Left colon (tissue), 2 donors: ENCODE measurements around the gene KCTD11. TPM values are rescaled to one million over a fixed set of nuclear protein-coding genes. Genes with fewer than 3 reads are reported as not detected.
A peak's percentile ranks its signal among the peaks of the same experiment; 100 is the strongest.

Experiments
- ATAC-seq: fragments of 200-7000 bp; cut with Tn5 transposase; one replicate; pipeline ENCODE4 v1.9.1; 2020; ENCODE audit warnings: mild to moderate bottlenecking, moderate library complexity
- DNase-seq, 2 donors: peaks; one replicate each; pipeline ENCODE4 v3.0.0-alpha.2; 2020
- intact Hi-C, 2 donors: fragments of 100-400 bp; cut with DNase I in 1 of 2; cut with micrococcal nuclease in 1 of 2; formaldehyde crosslinking; loops; one replicate each; pipeline versions ENCODE4 v1.11.2 to v1.14.0; 2022; cut with DNase I, micrococcal nuclease
- total RNA-seq, 2 donors: library from RNA; stranded (reverse); fragmentation: NEBNext Ultra II Directional; extraction: Animal tissue kit (Norgen Biotek cat#: 25700); gene quantifications; one replicate each; pipeline ENCODE4 v1.2.1, GENCODE V29; 2021
- donor health status: DM: no; HTN: no; CAD: no.
- donor health status: DM: yes; HTN: yes; CAD: no.

KCTD11 gene
- total RNA-seq, 2 donors from 2014 or later = 9.4 to 10.1 TPM

GRCh38 chr17:7391307-7391706 is 39.3 kb downstream of the KCTD11 start:
- ATAC-seq = no peak
- intact Hi-C loops = no loop called here
- no peak for DNase-seq

- DNase-seq (no peak), ATAC-seq (no peak)
- intact Hi-C loops = no loop called here
Measured at GRCh38 chr17:7392696-7393612, 41.0 kb downstream of the KCTD11 start.

DNA sequence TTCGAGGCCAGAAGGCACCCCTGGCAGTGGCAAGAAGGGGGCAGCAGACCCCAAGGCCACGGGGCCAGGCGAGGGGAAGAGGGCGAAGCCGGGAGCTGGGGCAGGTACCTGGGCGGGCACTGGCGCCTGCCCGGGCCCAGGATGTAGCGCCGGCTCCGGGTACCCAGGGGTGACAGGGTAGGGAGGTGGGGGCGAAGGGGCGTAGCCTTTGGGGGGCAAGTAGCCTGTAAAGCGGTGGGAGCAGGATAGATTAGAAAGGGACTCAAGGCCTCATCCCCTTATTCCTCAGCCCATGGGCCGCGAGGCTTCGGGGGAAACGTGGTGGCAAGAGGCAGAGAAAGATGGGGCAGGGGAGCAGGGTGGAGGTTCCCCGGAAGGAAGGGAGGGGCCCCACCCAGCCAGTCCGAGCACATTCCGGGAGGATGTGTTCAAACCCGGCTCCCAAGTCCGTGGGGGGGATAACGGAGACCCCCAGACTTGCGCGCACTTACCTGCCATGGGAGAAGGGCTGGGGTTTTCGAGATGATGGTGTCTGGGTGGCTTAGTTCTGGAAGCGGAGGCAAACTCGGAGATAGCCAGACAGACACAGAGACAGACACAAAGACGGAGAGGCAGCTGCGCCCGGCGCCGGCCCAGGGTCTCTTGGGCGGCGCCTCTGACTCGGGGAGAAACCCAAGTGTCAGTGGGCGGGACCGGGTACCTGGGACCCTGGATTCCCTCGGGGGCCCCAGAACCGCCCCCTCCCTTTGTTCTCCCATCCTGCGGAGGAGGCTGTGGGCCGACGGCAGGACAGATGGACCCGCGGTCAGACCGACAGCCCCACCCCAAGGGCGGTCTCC is 41.9 kb downstream of the KCTD11 start:
- DNase-seq (peak in 1 of 2 donors; percentile 67), ATAC-seq (peak; percentile 31)
- intact Hi-C loops = no loop called here

GRCh38 chr17:7394452-7395191 is 42.7 kb downstream of the KCTD11 start, which contains the start of gene PLSCR3:
TSS of gene PLSCR3 (minus strand) at chr17:7394525. CDS start at chr17:7394110, 415 bp downstream.
- ATAC-seq (peak; percentile 89), DNase-seq (peak; percentile 88 to 89)
- intact Hi-C loops = no loop called here

DNA sequence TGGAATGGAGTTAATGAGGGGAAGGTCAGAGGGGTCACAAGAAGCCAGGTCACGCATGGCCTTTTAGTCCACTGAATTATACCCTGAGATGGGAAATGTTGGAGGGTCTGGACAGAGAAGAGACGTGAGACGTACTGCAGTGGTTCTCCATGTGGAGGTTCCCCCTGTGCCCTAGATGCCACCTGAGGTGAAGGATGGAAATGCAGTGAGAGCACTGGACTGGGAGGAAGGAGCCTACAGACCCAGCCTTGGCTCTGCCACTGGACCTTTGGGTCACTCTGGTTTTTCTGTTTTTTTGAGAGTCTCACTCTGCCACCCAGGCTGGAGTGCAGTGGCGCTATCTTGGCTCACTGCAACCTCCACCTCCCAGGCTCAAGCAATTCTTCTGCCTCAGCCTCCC is 44.2 kb downstream of the KCTD11 start:
- intact Hi-C loops = no loop called here
- no peak for DNase-seq
- ATAC-seq = no peak

DNA sequence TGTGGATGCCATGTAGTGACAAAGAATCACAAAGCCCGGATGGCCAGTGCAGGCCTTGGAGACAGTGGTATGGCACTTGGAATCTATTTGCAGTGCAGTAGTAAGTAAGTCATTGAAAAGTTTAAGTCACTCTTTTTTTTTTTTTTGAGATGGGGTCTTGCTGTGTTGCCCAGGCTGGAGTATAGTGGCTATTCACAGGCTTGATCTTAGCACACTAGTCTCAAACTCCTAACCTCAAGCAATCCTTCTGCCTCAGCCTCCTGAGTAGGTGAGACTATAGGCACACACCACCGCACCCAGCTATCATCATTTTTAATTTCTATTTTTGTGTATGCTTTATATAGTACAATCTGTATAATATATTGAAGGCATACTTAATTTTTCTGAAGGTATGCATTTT is 46.6 kb downstream of the KCTD11 start:
- ATAC-seq (no peak), DNase-seq (no peak)
- intact Hi-C loops = no loop called here

DNA sequence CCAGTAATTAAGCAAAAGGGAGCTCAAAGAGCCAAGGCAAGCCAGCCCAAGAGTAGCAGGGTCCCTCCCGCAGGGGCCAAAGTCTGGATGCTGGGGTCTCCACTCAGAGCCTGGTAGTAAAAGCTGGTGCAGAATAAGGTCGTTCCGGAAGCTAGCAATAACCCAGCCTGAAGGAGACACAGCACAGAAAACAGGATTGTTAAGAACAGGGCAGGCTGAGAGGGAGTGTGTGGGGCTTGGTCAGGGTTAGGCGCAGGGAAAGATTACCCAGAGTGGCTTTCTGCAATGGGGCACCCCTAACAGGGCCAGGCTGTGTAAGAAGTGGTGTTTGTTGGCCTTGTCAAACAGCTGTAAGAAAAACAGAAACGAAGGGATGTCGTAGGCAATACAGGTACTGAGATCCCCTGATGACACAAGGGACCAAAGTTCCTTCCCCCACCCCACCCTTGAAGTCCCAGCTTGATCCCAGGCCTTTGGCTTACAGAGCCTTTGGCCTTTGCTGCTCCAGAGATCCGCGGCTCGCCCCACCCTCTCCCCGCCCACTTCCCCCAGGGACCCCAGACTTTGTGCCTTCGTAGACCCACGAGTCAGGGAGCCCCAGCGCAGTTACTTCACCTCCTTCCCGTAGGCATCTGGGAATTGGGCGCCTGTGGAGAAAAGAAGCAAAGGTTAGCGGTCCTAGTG is 51.2 kb downstream of the KCTD11 start:
- DNase-seq (peak; percentile 72 to 75), ATAC-seq (peak; percentile 67)
- intact Hi-C loops = no loop called here

DNA sequence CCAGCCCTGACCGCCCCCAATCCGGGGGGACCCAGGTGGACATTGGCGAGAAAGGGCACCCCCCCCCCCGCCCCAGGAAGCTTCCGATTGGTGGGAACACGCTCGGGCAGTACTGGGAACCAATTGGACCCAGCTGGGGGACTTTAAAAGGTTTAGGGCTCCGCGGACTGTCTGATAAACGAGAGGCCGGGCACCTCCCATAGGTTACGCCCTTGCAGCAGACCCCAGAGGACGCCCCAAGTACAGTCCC is 51.7 kb downstream of the KCTD11 start:
- DNase-seq (no peak), ATAC-seq (peak; percentile 34)
- intact Hi-C loops = no loop called here

DNA sequence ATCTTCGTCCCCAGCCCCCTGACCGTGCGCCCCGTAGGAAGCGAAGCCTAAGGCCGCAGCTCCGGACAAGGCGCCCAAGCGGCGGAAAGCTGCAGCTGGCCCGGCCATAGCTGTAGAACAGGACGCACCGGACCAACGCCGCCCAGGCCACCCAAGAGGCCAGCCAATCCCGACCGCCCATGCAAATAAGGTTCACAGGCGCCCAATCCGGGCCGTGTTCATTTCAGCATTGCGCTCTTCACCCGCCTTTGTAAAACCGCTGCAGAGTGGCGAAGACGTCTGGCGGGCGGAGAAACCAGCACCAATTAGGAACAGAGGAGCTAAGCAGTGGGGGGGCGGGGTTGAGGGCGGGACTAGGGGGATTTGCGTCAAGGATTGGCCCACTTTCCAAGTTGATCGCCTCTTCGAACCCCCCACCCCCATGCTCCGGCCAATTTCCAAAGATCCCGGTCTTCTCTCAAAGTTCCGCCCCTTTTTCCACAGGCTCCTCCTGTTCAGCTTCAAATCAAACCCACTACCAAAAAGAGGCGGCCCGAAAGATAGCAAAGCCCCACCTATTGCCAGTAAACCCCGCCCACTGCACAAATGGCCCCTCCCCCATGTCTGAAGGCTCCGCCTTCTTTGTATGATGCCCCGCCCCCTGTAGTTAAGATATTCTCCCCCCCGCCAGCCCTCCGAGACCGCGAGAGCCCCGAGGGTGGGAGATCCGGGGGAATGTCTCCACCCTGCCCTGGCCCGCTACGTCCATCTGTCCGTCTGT is 52.2 kb downstream of the KCTD11 start, which contains the start of gene TMEM256:
TSS of gene TMEM256 (minus strand) at position 121 of the 760 bp plus-strand sequence. CDS start at position 108, 13 bp downstream.
- intact Hi-C loops = no loop called here
- ATAC-seq = peak; percentile 89
- DNase-seq = peak; percentile 97 to 99

Other genes starting within 250 kb of the KCTD11 start
- gene ASGR2, start 237.3 kb upstream of the KCTD11 start, total RNA-seq = under 1 TPM in 1 of 2 donors, not detected in 1; 0.25 TPM
- gene ASGR1, start 172.8 kb upstream of the KCTD11 start, total RNA-seq = under 1 TPM; 0.37 to 0.42 TPM
- 1 to 10 TPM; 4.0 to 7.3 TPM for gene DLG4, start 132.3 kb upstream of the KCTD11 start, total RNA-seq
- 1,000 to 10,000 TPM in 1 of 2 donors, 100 to 1,000 TPM in 1; 784 to 1,134 TPM for gene ACADVL, start 132.2 kb upstream of the KCTD11 start, total RNA-seq
- gene DVL2, start 117.6 kb upstream of the KCTD11 start, total RNA-seq = 10 to 100 TPM; 30.9 to 34.9 TPM
- 10 to 100 TPM; 33.9 to 44.1 TPM for gene PHF23, start 112.7 kb upstream of the KCTD11 start, total RNA-seq
- 100 to 1,000 TPM; 431 to 505 TPM for gene GABARAP, start 109.7 kb upstream of the KCTD11 start, total RNA-seq
- 100 to 1,000 TPM; 108 to 117 TPM for gene CTDNEP1, start 100.4 kb upstream of the KCTD11 start, total RNA-seq
- 10 to 100 TPM; 42.4 to 55.4 TPM for gene ELP5, start 99.9 kb upstream of the KCTD11 start, total RNA-seq
- 1,000 to 10,000 TPM in 1 of 2 donors, 100 to 1,000 TPM in 1; 997 to 1,004 TPM for gene CLDN7, start 89.7 kb upstream of the KCTD11 start, total RNA-seq
- 1 to 10 TPM; 1.4 to 9.7 TPM for gene SLC2A4, start 70.4 kb upstream of the KCTD11 start, total RNA-seq
- 10 to 100 TPM; 19.7 to 23.6 TPM for gene YBX2, start 57.5 kb upstream of the KCTD11 start, total RNA-seq
- gene EIF5A, start 44.5 kb upstream of the KCTD11 start, total RNA-seq = 100 to 1,000 TPM; 330 to 413 TPM
- gene GPS2, start 36.8 kb upstream of the KCTD11 start, total RNA-seq = 10 to 100 TPM; 71.2 to 72.4 TPM
- gene NEURL4, start 22.8 kb upstream of the KCTD11 start, total RNA-seq = 10 to 100 TPM; 32.7 to 44.5 TPM
- gene ACAP1, start 15.6 kb upstream of the KCTD11 start, total RNA-seq = 1 to 10 TPM; 4.1 to 9.0 TPM
- gene TMEM95, start 3.0 kb downstream of the KCTD11 start, total RNA-seq = not detected
- 10 to 100 TPM; 22.2 to 24.9 TPM for gene TNK1, start 28.9 kb downstream of the KCTD11 start, total RNA-seq
- 10 to 100 TPM in 1 of 2 donors, 1 to 10 TPM in 1; 8.9 to 10.2 TPM for gene PLSCR3, start 42.4 kb downstream of the KCTD11 start, total RNA-seq
- gene TMEM256, start 51.9 kb downstream of the KCTD11 start, total RNA-seq = 10 to 100 TPM; 70.8 to 81.0 TPM
- gene NLGN2, start 55.7 kb downstream of the KCTD11 start, total RNA-seq = 1 to 10 TPM; 2.7 to 6.6 TPM
- not detected for gene SPEM1, start 68.2 kb downstream of the KCTD11 start, total RNA-seq
- not detected for gene SPEM2, start 73.5 kb downstream of the KCTD11 start, total RNA-seq
- gene SPEM3, start 76.7 kb downstream of the KCTD11 start, total RNA-seq = not detected
- gene TMEM102, start 83.3 kb downstream of the KCTD11 start, total RNA-seq = 10 to 100 TPM; 19.3 to 20.5 TPM
- 1 to 10 TPM; 1.2 to 2.3 TPM for gene FGF11, start 87.3 kb downstream of the KCTD11 start, total RNA-seq
- 10 to 100 TPM in 1 of 2 donors, 1 to 10 TPM in 1; 9.6 to 10.7 TPM for gene CHRNB1, start 92.9 kb downstream of the KCTD11 start, total RNA-seq
- gene ZBTB4, start 127.5 kb downstream of the KCTD11 start, total RNA-seq = 10 to 100 TPM; 17.5 to 25.0 TPM
- gene SLC35G6, start 129.3 kb downstream of the KCTD11 start, total RNA-seq = not detected
- 10 to 100 TPM; 83.8 to 100.0 TPM for gene POLR2A, start 132.2 kb downstream of the KCTD11 start, total RNA-seq
- 10 to 100 TPM in 1 of 2 donors, 1 to 10 TPM in 1; 9.8 to 17.3 TPM for gene TNFSF12, start 196.9 kb downstream of the KCTD11 start, total RNA-seq
- 100 to 1,000 TPM in 1 of 2 donors, 10 to 100 TPM in 1; 77.2 to 121 TPM for gene TNFSF13, start 206.6 kb downstream of the KCTD11 start, total RNA-seq
- gene SENP3, start 209.8 kb downstream of the KCTD11 start, total RNA-seq = 10 to 100 TPM; 30.9 to 34.1 TPM
- 10 to 100 TPM; 35.0 to 74.0 TPM for gene CD68, start 227.5 kb downstream of the KCTD11 start, total RNA-seq
- 10 to 100 TPM; 79.2 to 89.6 TPM for gene MPDU1, start 231.7 kb downstream of the KCTD11 start, total RNA-seq
- gene SOX15, start 237.9 kb downstream of the KCTD11 start, total RNA-seq = under 1 TPM; 0.58 to 0.84 TPM